ENCODE results near the gene PLPPR2. TPM values are rescaled to one million over a fixed set of nuclear protein-coding genes. Genes with fewer than 3 reads are reported as not detected.
"Not testable (repeated sequence)": the region's sequence is repeated elsewhere in the genome, so short reads cannot be mapped to it uniquely, and the experiment has no call there.

The PLPPR2 gene
- total RNA-seq, 1 experiment from 2014 or later = 5.6 TPM

DNA sequence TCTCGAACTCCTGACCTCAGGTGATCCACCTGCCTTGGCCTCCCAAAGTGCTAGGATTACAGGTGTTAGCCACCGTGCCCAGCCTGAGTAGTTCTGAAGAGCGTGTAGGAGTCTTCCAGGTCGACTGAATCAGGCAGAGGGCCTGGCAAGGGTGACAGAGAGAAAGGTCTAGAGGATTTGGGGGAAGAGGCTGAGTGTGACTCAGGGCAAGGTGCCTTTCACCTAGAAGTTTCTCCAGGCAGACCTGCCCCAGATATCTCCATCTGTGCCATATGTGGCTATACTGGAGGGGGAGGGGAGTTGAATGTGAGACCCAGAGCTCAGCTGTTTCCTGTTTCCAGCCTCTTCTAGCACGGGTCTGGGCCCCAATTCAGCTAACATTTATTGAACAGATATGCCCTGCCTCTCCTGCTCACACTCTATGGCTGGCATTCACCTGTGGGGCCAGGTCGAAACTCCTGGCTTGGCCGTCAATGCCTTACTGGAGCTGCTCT is 7.6 kb upstream of the PLPPR2 start:
- Histone ChIP-seq H3K36me3 (ENCODE audit: control insufficient read depth, insufficient read depth, low read length) (no peaks in the 10 kb centered on the region), H3K27me3 (replicated peaks; ENCODE audit: control insufficient read depth, insufficient read depth, low read length) (no peaks in the 10 kb centered on the region), H3K4me1 (peaks cover 17% of the 10 kb centered on the region), H3K4me3 (ENCODE audit: low read depth, low read length) (no peak overlapping the region), H3K9me3 (no peaks in the 10 kb centered on the region)
- no peaks in the 10 kb centered on the region for H3K9me3 Mint-ChIP-seq (ENCODE audit: unreplicated experiment)
- intact Hi-C loops (cut with micrococcal nuclease; ENCODE audit: unreplicated experiment) = loop anchor here (2.0 kb wide), 1 partner anchor 27 kb away; the partner anchor contains the start of gene SWSAP1
- POLR2A ChIA-PET = no interaction called here
- H3K4me3 Mint-ChIP-seq (ENCODE audit: unreplicated experiment) = peak overlapping the region; percentile 94
- TF ChIP-seq CTCF (IDR thresholded peaks at IDR 0.05; ENCODE audit: insufficient read depth in 1 of 2, low read depth in 1 of 2, low read length in 1 of 2, severe bottlenecking in 1 of 2, unreplicated experiment in 1 of 2) = no peak
- peaks cover 29% of the 10 kb centered on the region for H3K4me1 Mint-ChIP-seq (ENCODE audit: low read depth, unreplicated experiment)
- CTCF ChIA-PET = interaction anchor here (2.1 to 3.5 kb wide), 2 partner anchors 34 to 54 kb away, joined by 13 to 22 read pairs; no protein-coding TSS in a partner anchor
- DNase-seq = no peak
- H3K27ac Mint-ChIP-seq (ENCODE audit: unreplicated experiment) = peak overlapping the region; percentile 92
- no peaks in the 10 kb centered on the region for H3K27me3 Mint-ChIP-seq (ENCODE audit: insufficient read depth, unreplicated experiment)
- H3K36me3 Mint-ChIP-seq (ENCODE audit: insufficient read depth, unreplicated experiment) = peaks cover 10% of the 10 kb centered on the region
- BruUV-seq (replicated peaks) = no TSS peak

GRCh38 chr19:11349171-11349570 is 6.1 kb upstream of the PLPPR2 start:
- Histone ChIP-seq H3K4me3 (ENCODE audit: low read depth, low read length) (no peak overlapping the region), H3K9me3 (no peaks in the 10 kb centered on the region), H3K36me3 (ENCODE audit: control insufficient read depth, insufficient read depth, low read length) (no peaks in the 10 kb centered on the region), H3K27me3 (replicated peaks; ENCODE audit: control insufficient read depth, insufficient read depth, low read length) (no peaks in the 10 kb centered on the region), H3K4me1 (peaks cover 14% of the 10 kb centered on the region)
- ChIA-PET POLR2A (no interaction called here), CTCF (no interaction called here)
- H3K4me1 Mint-ChIP-seq (ENCODE audit: low read depth, unreplicated experiment) = peaks cover 28% of the 10 kb centered on the region
- H3K36me3 Mint-ChIP-seq (ENCODE audit: insufficient read depth, unreplicated experiment) = peaks cover 10% of the 10 kb centered on the region
- no TSS peak for BruUV-seq (replicated peaks)
- no peak overlapping the region for H3K27ac Mint-ChIP-seq (ENCODE audit: unreplicated experiment)
- no peaks in the 10 kb centered on the region for H3K27me3 Mint-ChIP-seq (ENCODE audit: insufficient read depth, unreplicated experiment)
- no peak for TF ChIP-seq CTCF (IDR thresholded peaks at IDR 0.05; ENCODE audit: insufficient read depth in 1 of 2, low read depth in 1 of 2, low read length in 1 of 2, severe bottlenecking in 1 of 2, unreplicated experiment in 1 of 2)
- H3K4me3 Mint-ChIP-seq (ENCODE audit: unreplicated experiment) = no peak overlapping the region
- intact Hi-C loops (cut with micrococcal nuclease; ENCODE audit: unreplicated experiment) = no loop called here
- DNase-seq = no peak
- no peaks in the 10 kb centered on the region for H3K9me3 Mint-ChIP-seq (ENCODE audit: unreplicated experiment)

DNA sequence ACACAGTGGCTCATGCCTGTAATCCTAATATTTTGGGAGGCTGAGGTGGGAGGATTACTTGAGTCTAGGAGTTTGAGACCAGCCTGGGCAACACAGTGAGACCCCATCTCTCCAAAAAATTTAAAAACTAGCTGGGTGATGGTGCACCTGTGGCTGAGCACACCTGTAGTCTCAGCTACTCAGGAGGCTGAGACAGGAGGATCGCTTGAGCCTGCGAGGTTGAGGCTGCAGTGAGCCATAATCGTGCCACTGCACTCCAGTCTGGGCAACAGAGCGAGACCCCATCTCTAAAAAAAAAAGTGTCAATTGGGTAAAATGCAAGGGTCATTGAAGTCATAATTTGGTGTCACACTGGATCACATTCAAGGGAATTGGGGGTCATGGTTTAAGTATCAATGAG is 1.1 kb upstream of the PLPPR2 start:
- H3K4me1 Mint-ChIP-seq (ENCODE audit: low read depth, unreplicated experiment); intact Hi-C loops (cut with micrococcal nuclease; ENCODE audit: unreplicated experiment); BruUV-seq (replicated peaks); H3K27me3 Mint-ChIP-seq (ENCODE audit: insufficient read depth, unreplicated experiment); H3K27me3 ChIP-seq (replicated peaks; ENCODE audit: control insufficient read depth, insufficient read depth, low read length); H3K9me3 Mint-ChIP-seq (ENCODE audit: unreplicated experiment); H3K9me3 ChIP-seq; H3K4me3 Mint-ChIP-seq (ENCODE audit: unreplicated experiment); H3K27ac Mint-ChIP-seq (ENCODE audit: unreplicated experiment); H3K36me3 ChIP-seq (ENCODE audit: control insufficient read depth, insufficient read depth, low read length); POLR2A ChIA-PET; DNase-seq; H3K4me3 ChIP-seq (ENCODE audit: low read depth, low read length); H3K4me1 ChIP-seq: not testable (repeated sequence)
- H3K36me3 Mint-ChIP-seq (ENCODE audit: insufficient read depth, unreplicated experiment) = peaks cover 11% of the 10 kb centered on the region
- CTCF ChIA-PET = interaction anchor here (1.1 kb wide), 1 partner anchor 60 kb away, joined by 3 read pairs; no protein-coding TSS in a partner anchor

DNA sequence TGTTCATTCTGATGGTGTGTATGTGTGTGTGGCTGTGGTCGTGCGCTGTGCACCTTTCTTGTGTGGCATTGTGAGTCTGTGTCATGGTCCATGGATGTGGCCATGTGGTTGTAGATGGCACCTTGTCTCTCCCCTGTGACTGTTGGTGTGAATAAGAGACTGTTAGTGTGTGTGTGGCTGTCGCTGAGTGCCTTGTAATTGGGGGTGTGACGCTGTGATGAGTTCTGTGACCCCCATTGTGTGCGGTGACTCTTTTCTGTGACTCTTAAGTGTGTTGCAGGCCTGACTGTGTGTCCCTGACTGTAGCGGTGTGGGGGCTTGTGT is 804 bp downstream of the PLPPR2 start:
- no peaks in the 10 kb centered on the region for H3K9me3 ChIP-seq
- peak overlapping the region; percentile 60 for H3K4me3 ChIP-seq (ENCODE audit: low read depth, low read length)
- H3K4me1 ChIP-seq = no peaks in the 10 kb centered on the region
- Mint-ChIP-seq H3K4me1 (ENCODE audit: low read depth, unreplicated experiment) (peaks cover 5% of the 10 kb centered on the region), H3K36me3 (ENCODE audit: insufficient read depth, unreplicated experiment) (peaks cover 11% of the 10 kb centered on the region), H3K27ac (ENCODE audit: unreplicated experiment) (peak overlapping the region; percentile 30), H3K27me3 (ENCODE audit: insufficient read depth, unreplicated experiment) (no peaks in the 10 kb centered on the region), H3K9me3 (ENCODE audit: unreplicated experiment) (no peaks in the 10 kb centered on the region), H3K4me3 (ENCODE audit: unreplicated experiment) (peak overlapping the region; percentile 82)
- TSS peak; percentile 22 for BruUV-seq (replicated peaks)
- DNase-seq = no peak
- TF ChIP-seq CTCF (IDR thresholded peaks at IDR 0.05; ENCODE audit: insufficient read depth in 1 of 2, low read depth in 1 of 2, low read length in 1 of 2, severe bottlenecking in 1 of 2, unreplicated experiment in 1 of 2) = no peak
- no peaks in the 10 kb centered on the region for H3K36me3 ChIP-seq (ENCODE audit: control insufficient read depth, insufficient read depth, low read length)
- H3K27me3 ChIP-seq (replicated peaks; ENCODE audit: control insufficient read depth, insufficient read depth, low read length) = no peaks in the 10 kb centered on the region
- intact Hi-C loops (cut with micrococcal nuclease; ENCODE audit: unreplicated experiment) = no loop called here
- POLR2A ChIA-PET = no interaction called here
- CTCF ChIA-PET = interaction anchor here (0.6 kb wide), 1 partner anchor 126 kb away, joined by 3 read pairs; no protein-coding TSS in a partner anchor

All from Caco-2 (cell line).